Natural killer cell (primary cell): Measurements from ENCODE around the gene LAMC1. TPM values are rescaled to one million over a fixed set of nuclear protein-coding genes. Genes with fewer than 3 reads are reported as not detected.

Source experiments
- ATAC-seq, 3 donors: fragments of 150-1000 bp in 2 of 3; fragments of 200-7000 bp in 1 of 3; cut with Tn5 transposase; 1 replicate in 1 of 3; 2 replicates in 2 of 3; pipeline ENCODE4 v1.10.0; 2021; ENCODE audit warnings: mild to moderate bottlenecking in 2 of 3, moderate library complexity in 2 of 3
- DNase-seq, 2 donors: peaks; one replicate each; pipeline versions ENCODE4 v3.0.0 to v3.0.0-alpha.2; 2013 to 2021; ENCODE audit warnings: mixed read lengths in 1 of 2
- H3K27ac ChIP-seq: one replicate; pipeline ENCODE4 v1.5.1; 2013; ENCODE audit warnings: mild to moderate bottlenecking, low read length
- H3K27me3 ChIP-seq: one replicate; pipeline ENCODE4 v1.6.1; 2013; ENCODE audit warnings: low read length; ENCODE audit not compliant: control insufficient read depth, insufficient read depth
- H3K36me3 ChIP-seq: one replicate; pipeline ENCODE4 v1.6.1; 2013; ENCODE audit warnings: low read length; ENCODE audit not compliant: control insufficient read depth, insufficient read depth
- H3K4me1 ChIP-seq: one replicate; pipeline ENCODE4 v1.6.1; 2013; ENCODE audit warnings: low read length; ENCODE audit not compliant: control insufficient read depth, insufficient read depth
- H3K4me3 ChIP-seq: one replicate; pipeline ENCODE4 v1.5.1; 2013; ENCODE audit warnings: low read length
- H3K9me3 ChIP-seq: one replicate; pipeline ENCODE4 v1.6.1; 2013; ENCODE audit warnings: low read length; ENCODE audit not compliant: control insufficient read depth, insufficient read depth
- H3K27ac Mint-ChIP-seq, 2 donors: one replicate each; pipeline ENCODE4 v1.8.0; 2022; ENCODE audit warnings: mild to moderate bottlenecking in 2 of 2, mixed read lengths in 2 of 2, moderate library complexity in 1 of 2
- H3K27me3 Mint-ChIP-seq, 2 donors: one replicate each; pipeline ENCODE4 v1.8.0; 2022; ENCODE audit warnings: low read depth in 2 of 2, mixed read lengths in 2 of 2
- H3K36me3 Mint-ChIP-seq: one replicate; pipeline ENCODE4 v1.8.0; 2022; ENCODE audit warnings: mixed read lengths
- H3K4me1 Mint-ChIP-seq, 2 donors: one replicate each; pipeline ENCODE4 v1.8.0; 2022; ENCODE audit warnings: mixed read lengths in 2 of 2
- H3K4me3 Mint-ChIP-seq: one replicate; pipeline ENCODE4 v1.8.0; 2022; ENCODE audit warnings: mild to moderate bottlenecking, moderate library complexity, mixed read lengths
- H3K9me3 Mint-ChIP-seq, 2 donors: one replicate each; pipeline ENCODE4 v1.8.0; 2022; ENCODE audit warnings: mixed read lengths in 2 of 2
- WGBS: methylation state at CpG from one replicate; pipeline ENCODE4 v1.1.7; 2013; ENCODE audit warnings: missing lambda C conversion rate; ENCODE audit not compliant: insufficient coverage; 5-methylcytosine and 5-hydroxymethylcytosine counted together
- intact Hi-C: fragments of 100-400 bp; cut with micrococcal nuclease; formaldehyde crosslinking; loops from one replicate; pipeline ENCODE4 v1.14.2; 2022
- total RNA-seq, 4 donors: library from RNA; stranded (reverse); fragments of 120-200 nt in 1 of 4; gene quantifications; one replicate each; pipeline versions ENCODE4 v1.2.3 to v1.2.4, GENCODE V29; 2013 to 2022
- TF ChIP-seq, protein P1 (sequence below): fragments of 200-600 bp; IDR thresholded peaks from one replicate; pipeline ENCODE4 v1.8.0; 2022; ENCODE audit warnings: antibody characterized with exemption

Gene LAMC1
- total RNA-seq, 3 donors from 2014 or later (not counting 1 experiment from before 2014, with no cell fraction given) = 0.33 to 0.66 (median 0.58) TPM

DNA sequence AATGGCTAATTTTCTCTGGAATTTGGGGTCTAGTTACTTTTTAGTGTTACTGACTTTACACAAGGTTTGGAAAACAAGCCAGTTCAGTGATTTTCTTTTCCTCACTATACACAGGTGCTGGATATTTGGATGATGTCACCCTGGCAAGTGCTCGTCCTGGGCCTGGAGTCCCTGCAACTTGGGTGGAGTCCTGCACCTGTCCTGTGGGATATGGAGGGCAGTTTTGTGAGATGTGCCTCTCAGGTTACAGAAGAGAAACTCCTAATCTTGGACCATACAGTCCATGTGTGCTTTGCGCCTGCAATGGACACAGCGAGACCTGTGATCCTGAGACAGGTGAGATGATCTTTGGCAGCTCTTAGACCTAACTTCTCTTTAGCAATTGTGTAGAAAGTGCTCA lies 98.4 kb downstream of the LAMC1 start:
- Histone ChIP-seq H3K9me3 (no peaks in the 10 kb centered on the region), H3K36me3 (no peaks in the 10 kb centered on the region), H3K27me3 (no peaks in the 10 kb centered on the region), H3K4me3 (no peak overlapping the region), H3K27ac (no peak overlapping the region), H3K4me1 (no peaks in the 10 kb centered on the region)
- DNase-seq (no peak), ATAC-seq (no peak)
- no peak overlapping the region for H3K4me3 Mint-ChIP-seq
- 94% methylated on average over 3 of the region's 3 CpGs for WGBS
- no peak overlapping the region for H3K27ac Mint-ChIP-seq
- TF ChIP-seq, protein P1, sequence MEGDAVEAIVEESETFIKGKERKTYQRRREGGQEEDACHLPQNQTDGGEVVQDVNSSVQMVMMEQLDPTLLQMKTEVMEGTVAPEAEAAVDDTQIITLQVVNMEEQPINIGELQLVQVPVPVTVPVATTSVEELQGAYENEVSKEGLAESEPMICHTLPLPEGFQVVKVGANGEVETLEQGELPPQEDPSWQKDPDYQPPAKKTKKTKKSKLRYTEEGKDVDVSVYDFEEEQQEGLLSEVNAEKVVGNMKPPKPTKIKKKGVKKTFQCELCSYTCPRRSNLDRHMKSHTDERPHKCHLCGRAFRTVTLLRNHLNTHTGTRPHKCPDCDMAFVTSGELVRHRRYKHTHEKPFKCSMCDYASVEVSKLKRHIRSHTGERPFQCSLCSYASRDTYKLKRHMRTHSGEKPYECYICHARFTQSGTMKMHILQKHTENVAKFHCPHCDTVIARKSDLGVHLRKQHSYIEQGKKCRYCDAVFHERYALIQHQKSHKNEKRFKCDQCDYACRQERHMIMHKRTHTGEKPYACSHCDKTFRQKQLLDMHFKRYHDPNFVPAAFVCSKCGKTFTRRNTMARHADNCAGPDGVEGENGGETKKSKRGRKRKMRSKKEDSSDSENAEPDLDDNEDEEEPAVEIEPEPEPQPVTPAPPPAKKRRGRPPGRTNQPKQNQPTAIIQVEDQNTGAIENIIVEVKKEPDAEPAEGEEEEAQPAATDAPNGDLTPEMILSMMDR = no peak
- no peaks in the 10 kb centered on the region for H3K36me3 Mint-ChIP-seq
- intact Hi-C loops = no loop called here
- no peaks in the 10 kb centered on the region for H3K9me3 Mint-ChIP-seq
- H3K27me3 Mint-ChIP-seq = no peaks in the 10 kb centered on the region
- no peaks in the 10 kb centered on the region for H3K4me1 Mint-ChIP-seq

DNA sequence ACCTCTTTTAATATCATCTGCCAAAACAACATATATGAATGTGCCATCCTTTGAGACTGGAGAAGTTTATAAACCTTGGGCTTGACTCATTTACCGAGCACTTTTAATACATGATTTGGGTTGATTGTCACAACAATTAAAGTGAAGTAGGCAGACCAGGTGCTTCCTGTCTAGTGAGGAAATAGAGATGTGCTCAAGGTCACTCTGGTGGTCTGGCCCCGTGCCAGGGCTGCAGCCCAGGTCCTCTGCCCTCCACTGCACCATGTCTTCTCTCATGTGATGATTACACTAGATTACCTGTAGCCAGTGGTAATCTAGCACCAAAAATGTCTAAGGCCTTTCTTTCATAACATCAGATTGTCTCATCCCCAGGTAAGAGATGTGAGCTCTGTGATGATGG lies 101.0 kb downstream of the LAMC1 start:
- H3K36me3 Mint-ChIP-seq = no peaks in the 10 kb centered on the region
- no peak for ATAC-seq
- intact Hi-C loops = no loop called here
- Histone ChIP-seq H3K4me3 (no peak overlapping the region), H3K36me3 (no peaks in the 10 kb centered on the region), H3K4me1 (no peaks in the 10 kb centered on the region), H3K9me3 (no peaks in the 10 kb centered on the region), H3K27me3 (no peaks in the 10 kb centered on the region), H3K27ac (no peak overlapping the region)
- no peaks in the 10 kb centered on the region for H3K27me3 Mint-ChIP-seq
- H3K4me1 Mint-ChIP-seq = no peaks in the 10 kb centered on the region
- H3K27ac Mint-ChIP-seq = no peak overlapping the region
- TF ChIP-seq, protein P1 = no peak
- DNase-seq = no peak
- no peaks in the 10 kb centered on the region for H3K9me3 Mint-ChIP-seq
- no peak overlapping the region for H3K4me3 Mint-ChIP-seq
- WGBS = 27% methylated on average over 2 of the region's 2 CpGs

DNA sequence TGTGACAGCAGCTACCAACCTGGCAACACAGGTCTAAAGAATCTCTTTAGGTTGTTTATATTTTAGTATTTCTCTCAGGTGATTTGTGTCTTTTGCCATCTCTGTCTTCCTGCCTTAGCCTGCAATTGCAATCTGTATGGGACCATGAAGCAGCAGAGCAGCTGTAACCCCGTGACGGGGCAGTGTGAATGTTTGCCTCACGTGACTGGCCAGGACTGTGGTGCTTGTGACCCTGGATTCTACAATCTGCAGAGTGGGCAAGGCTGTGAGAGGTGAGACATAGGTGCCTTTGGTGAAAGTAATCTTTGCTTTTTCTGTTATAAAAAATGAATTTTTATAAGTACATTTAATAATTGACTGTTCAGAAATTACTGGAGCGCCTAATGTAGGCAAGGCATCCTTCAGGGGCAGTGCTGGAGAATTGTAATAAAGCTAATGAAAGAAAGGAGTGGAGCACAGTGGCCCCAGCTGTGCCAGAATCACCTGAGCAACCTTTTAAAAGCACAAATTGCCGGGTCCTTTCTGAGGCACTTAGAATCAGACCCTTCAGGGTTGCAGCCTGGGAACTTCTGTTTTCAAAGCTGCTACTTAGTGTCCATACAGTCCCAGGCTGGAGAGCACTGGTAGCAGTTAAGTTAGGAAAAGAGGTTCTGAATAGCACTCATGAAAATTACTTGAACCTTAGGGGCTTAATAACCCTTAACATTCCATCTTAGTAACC lies 102.2 kb downstream of the LAMC1 start:
- ATAC-seq = no peak

More for the DNA sequence above, 102.2 kb downstream of the LAMC1 start:
- no peak for DNase-seq
- no peaks in the 10 kb centered on the region for H3K27me3 ChIP-seq
- H3K9me3 ChIP-seq = no peaks in the 10 kb centered on the region
- intact Hi-C loops = no loop called here
- Mint-ChIP-seq H3K27ac (no peak overlapping the region), H3K27me3 (no peaks in the 10 kb centered on the region), H3K36me3 (no peaks in the 10 kb centered on the region), H3K4me3 (no peak overlapping the region), H3K4me1 (no peaks in the 10 kb centered on the region), H3K9me3 (no peaks in the 10 kb centered on the region)
- no peak overlapping the region for H3K4me3 ChIP-seq
- 91% methylated on average over 5 of the region's 5 CpGs for WGBS
- H3K27ac ChIP-seq = no peak overlapping the region
- H3K36me3 ChIP-seq = no peaks in the 10 kb centered on the region
- TF ChIP-seq, protein P1 = no peak
- no peaks in the 10 kb centered on the region for H3K4me1 ChIP-seq
